PC-3 (cell line): ENCODE data around the gene RTN4RL1. TPM values are rescaled to one million over a fixed set of nuclear protein-coding genes. Genes with fewer than 3 reads are reported as not detected.

Source experiments
- ATAC-seq: fragments of 200-7000 bp; cut with Tn5 transposase; 2 replicates; pipeline ENCODE4 v1.9.1; 2020; ENCODE audit warnings: mild to moderate bottlenecking, moderate library complexity
- BruUV-seq: library from RNA; stranded (reverse); fragments of 400-500 nt; replicated peaks from 2 replicates; lab custom pipeline; 2021; lab: Mats Ljungman, UMichigan
- CTCF ChIA-PET: fragments of 300-600 bp; sonication (Branson Sonifier 250); formaldehyde crosslinking; loops from one replicate; lab custom pipeline; 2022; ENCODE audit warnings: antibody characterized with exemption; lab: Charles Lee
- POLR2A ChIA-PET: fragments of 300-600 bp; sonication (Branson Sonifier 250); formaldehyde crosslinking; loops from one replicate; lab custom pipeline; 2022; ENCODE audit warnings: antibody characterized with exemption; ENCODE audit not compliant: unreplicated experiment; lab: Charles Lee
- DNase-seq: peaks from one replicate; pipeline ENCODE4 v3.0.0-alpha.2; 2015
- H2AFZ ChIP-seq: fragments of 300-600 bp; sonication (generic); 2 replicates; pipeline ENCODE4 v1.6.0; 2016; ENCODE audit warnings: antibody characterized with exemption, low read length
- H3F3A ChIP-seq: fragments of 300-600 bp; sonication (generic); one replicate; pipeline ENCODE4 v1.6.0; 2017; ENCODE audit warnings: antibody characterized with exemption, low read length, control low read depth, mild to moderate bottlenecking; ENCODE audit not compliant: unreplicated experiment
- H3K27ac ChIP-seq: fragments of 300-600 bp; sonication (generic); 2 replicates; pipeline ENCODE4 v1.5.1; 2016; ENCODE audit warnings: mild to moderate bottlenecking, low read length
- H3K27me3 ChIP-seq: fragments of 300-600 bp; sonication (generic); 2 replicates; pipeline ENCODE4 v1.6.1; 2016; ENCODE audit warnings: low read length, mixed read lengths
- H3K36me3 ChIP-seq: fragments of 300-600 bp; sonication (generic); 2 replicates; pipeline ENCODE4 v1.6.1; 2016; ENCODE audit warnings: low read depth, mixed run types, low read length, mixed read lengths
- H3K4me1 ChIP-seq: fragments of 300-600 bp; sonication (generic); 2 replicates; pipeline ENCODE4 v1.5.1; 2016; ENCODE audit warnings: low read length; ENCODE audit not compliant: insufficient read depth
- H3K4me2 ChIP-seq: fragments of 300-600 bp; sonication (generic); 2 replicates; pipeline ENCODE4 v1.6.0; 2016; ENCODE audit warnings: low read length
- H3K4me3 ChIP-seq: fragments of 300-600 bp; sonication (generic); 2 replicates; pipeline ENCODE4 v1.5.1; 2016; ENCODE audit warnings: mild to moderate bottlenecking, low read length, mixed read lengths
- H3K79me2 ChIP-seq: fragments of 300-600 bp; sonication (generic); 2 replicates; pipeline ENCODE4 v1.6.1; 2017; ENCODE audit warnings: low read length, mixed read lengths
- H3K9ac ChIP-seq: fragments of 300-600 bp; sonication (generic); 2 replicates; pipeline ENCODE4 v1.6.0; 2016; ENCODE audit warnings: mild to moderate bottlenecking, low read length
- H3K9me2 ChIP-seq: fragments of 300-600 bp; sonication (generic); replicated peaks from 2 replicates; pipeline ENCODE4 v1.6.1; 2016; ENCODE audit warnings: mixed run types, low read length, mixed read lengths
- H3K9me3 ChIP-seq: fragments of 300-600 bp; sonication (generic); 2 replicates; pipeline ENCODE4 v1.6.1; 2016; ENCODE audit warnings: low read length, mixed read lengths
- H4K20me1 ChIP-seq: fragments of 300-600 bp; sonication (generic); 2 replicates; pipeline ENCODE4 v1.6.1; 2016; ENCODE audit warnings: low read length, mixed read lengths
- EZH2 ChIP-seq: fragments of 300-600 bp; sonication (generic); IDR thresholded peaks from one replicate; pipeline ENCODE4 v1.6.1; 2017; ENCODE audit warnings: antibody characterized with exemption, mild to moderate bottlenecking, low read length; ENCODE audit not compliant: unreplicated experiment
- EZH2phosphoT487 ChIP-seq: fragments of 300-600 bp; sonication (generic); IDR thresholded peaks from 2 replicates; pipeline ENCODE4 v1.6.1; 2018; ENCODE audit warnings: mild to moderate bottlenecking, antibody characterized with exemption, low read length, borderline replicate concordance
- intact Hi-C: fragments of 100-400 bp; cut with micrococcal nuclease; formaldehyde crosslinking; loops from 2 replicates; pipeline ENCODE4 v1.9.0; 2023
- total RNA-seq: library from RNA; depleted of rRNA; stranded (reverse); fragments of >200 nt; gene quantifications from 2 replicates; pipeline ENCODE4 v1.2.3, GENCODE V29; 2014
- TF ChIP-seq, protein P1 (sequence below): fragments of 300-600 bp; sonication (generic); conservative IDR thresholded peaks from 2 replicates; pipeline ENCODE4 v1.5.1; 2017; ENCODE audit warnings: antibody characterized with exemption, low read depth, mild to moderate bottlenecking, low read length

RTN4RL1 gene
- total RNA-seq, 1 experiment from 2014 or later, result 6.9 TPM

DNA sequence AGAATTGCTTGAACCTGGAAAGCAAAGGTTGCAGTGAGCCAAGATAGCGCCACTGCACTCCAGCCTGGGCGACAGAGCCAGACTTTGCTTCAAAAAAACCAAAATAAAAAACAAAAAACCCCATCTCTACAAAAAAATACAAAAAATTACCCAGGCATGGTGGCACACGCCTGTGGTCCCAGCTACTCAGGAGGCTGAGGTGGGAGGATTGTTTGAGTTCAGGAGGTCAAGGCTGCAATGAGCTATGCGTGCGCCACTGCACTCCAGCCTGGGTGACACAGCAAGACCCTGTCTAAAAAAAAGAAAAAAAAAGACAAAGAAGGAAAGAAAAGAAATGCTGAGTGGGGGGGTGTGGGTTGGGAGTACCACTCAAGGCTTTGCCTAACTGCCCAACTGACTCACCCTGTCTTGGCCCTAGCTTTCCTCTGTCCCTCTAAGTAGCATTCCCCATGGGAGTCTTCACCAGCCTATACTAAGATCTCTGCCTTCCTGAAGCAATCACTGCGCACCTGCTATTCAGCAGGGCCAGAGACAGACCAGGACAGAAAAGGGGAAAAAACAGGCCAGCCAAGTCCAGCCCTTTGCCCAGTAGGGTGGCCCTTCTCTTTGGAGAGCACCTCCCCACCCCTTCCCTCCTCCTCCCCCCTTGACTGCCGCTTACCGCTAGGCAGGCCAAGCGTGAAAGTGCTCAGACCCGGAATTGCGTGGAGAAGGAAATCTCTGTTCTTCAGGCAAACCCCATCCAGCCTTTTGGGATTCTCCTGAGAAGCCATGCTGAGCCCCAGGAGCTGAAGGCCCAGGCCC, 45.8 kb downstream of the RTN4RL1 start:
- TF ChIP-seq EZH2phosphoT487 (no peak), EZH2 (no peak)
- TF ChIP-seq, protein P1, sequence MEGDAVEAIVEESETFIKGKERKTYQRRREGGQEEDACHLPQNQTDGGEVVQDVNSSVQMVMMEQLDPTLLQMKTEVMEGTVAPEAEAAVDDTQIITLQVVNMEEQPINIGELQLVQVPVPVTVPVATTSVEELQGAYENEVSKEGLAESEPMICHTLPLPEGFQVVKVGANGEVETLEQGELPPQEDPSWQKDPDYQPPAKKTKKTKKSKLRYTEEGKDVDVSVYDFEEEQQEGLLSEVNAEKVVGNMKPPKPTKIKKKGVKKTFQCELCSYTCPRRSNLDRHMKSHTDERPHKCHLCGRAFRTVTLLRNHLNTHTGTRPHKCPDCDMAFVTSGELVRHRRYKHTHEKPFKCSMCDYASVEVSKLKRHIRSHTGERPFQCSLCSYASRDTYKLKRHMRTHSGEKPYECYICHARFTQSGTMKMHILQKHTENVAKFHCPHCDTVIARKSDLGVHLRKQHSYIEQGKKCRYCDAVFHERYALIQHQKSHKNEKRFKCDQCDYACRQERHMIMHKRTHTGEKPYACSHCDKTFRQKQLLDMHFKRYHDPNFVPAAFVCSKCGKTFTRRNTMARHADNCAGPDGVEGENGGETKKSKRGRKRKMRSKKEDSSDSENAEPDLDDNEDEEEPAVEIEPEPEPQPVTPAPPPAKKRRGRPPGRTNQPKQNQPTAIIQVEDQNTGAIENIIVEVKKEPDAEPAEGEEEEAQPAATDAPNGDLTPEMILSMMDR, result no peak
- H3K9me2 ChIP-seq, result no peaks in the 10 kb centered on the region
- H3K27me3 ChIP-seq, result no peaks in the 10 kb centered on the region
- no peaks in the 10 kb centered on the region for H4K20me1 ChIP-seq
- ATAC-seq (no peak), DNase-seq (no peak)
- no peaks in the 10 kb centered on the region for H3K9me3 ChIP-seq
- H2AFZ ChIP-seq, result no peak overlapping the region
- no TSS peak for BruUV-seq
- no peaks in the 10 kb centered on the region for H3K79me2 ChIP-seq
- H3K4me2 ChIP-seq, result no peak overlapping the region
- no peaks in the 10 kb centered on the region for H3K36me3 ChIP-seq
- no peaks in the 10 kb centered on the region for H3F3A ChIP-seq
- ChIA-PET POLR2A (no interaction called here), CTCF (no interaction called here)
- peaks cover 9% of the 10 kb centered on the region for H3K4me1 ChIP-seq
- intact Hi-C loops, result no loop called here
- no peak overlapping the region for H3K27ac ChIP-seq
- H3K4me3 ChIP-seq, result no peak overlapping the region
- no peak overlapping the region for H3K9ac ChIP-seq

DNA sequence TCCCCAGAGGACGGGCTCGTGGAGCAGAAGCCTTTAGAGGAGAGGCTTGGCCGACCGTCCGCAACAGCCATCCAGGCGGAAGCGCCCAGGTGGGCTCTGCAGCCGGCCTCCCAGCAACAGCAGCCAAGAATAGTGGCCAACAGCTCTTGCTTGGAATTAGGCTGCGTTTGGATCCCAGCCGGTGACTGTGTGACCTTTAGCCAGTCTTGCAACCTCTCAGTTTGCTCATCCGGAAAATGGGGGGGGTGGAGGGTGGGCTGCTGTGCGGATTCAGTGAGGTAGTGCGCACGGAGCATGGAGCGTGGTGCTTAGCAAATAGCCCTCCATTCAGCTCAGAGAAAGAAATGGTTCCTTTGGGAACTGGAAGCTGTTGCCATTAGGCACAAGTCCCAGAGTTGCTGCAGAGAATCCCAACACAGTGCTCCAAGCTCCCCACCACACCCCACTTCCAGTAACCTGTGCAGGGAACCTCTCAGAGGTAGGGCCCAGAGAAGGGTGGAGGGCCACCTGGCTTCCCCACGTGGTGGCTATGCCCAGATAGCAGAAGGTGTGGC, 46.7 kb downstream of the RTN4RL1 start:
- H3K27me3 ChIP-seq, result no peaks in the 10 kb centered on the region
- no peaks in the 10 kb centered on the region for H3K9me3 ChIP-seq
- H3K36me3 ChIP-seq, result no peaks in the 10 kb centered on the region
- ATAC-seq (no peak), DNase-seq (no peak)
- H3K9ac ChIP-seq, result no peak overlapping the region
- H3K9me2 ChIP-seq, result no peaks in the 10 kb centered on the region
- POLR2A ChIA-PET, result interaction anchor here (0.6 kb wide), 1 partner anchor 178 kb away, joined by 3 read pairs; no protein-coding TSS in a partner anchor
- no peak for TF ChIP-seq EZH2phosphoT487
- no peak for TF ChIP-seq EZH2
- TF ChIP-seq, protein P1, result no peak
- no peaks in the 10 kb centered on the region for H4K20me1 ChIP-seq
- H3K4me2 ChIP-seq, result no peak overlapping the region
- CTCF ChIA-PET, result no interaction called here
- H3K4me3 ChIP-seq, result no peak overlapping the region
- H3F3A ChIP-seq, result no peaks in the 10 kb centered on the region
- intact Hi-C loops, result no loop called here
- no TSS peak for BruUV-seq
- H3K79me2 ChIP-seq, result no peaks in the 10 kb centered on the region
- H2AFZ ChIP-seq, result no peak overlapping the region
- no peak overlapping the region for H3K27ac ChIP-seq
- peaks cover 9% of the 10 kb centered on the region for H3K4me1 ChIP-seq
